ENCODE results near the gene NPIPA8.
"Not testable (repeated sequence)": the region's sequence is repeated elsewhere in the genome, so short reads cannot be mapped to it uniquely, and the experiment has no call there.

NPIPA8 gene

GRCh38 chr16:18336636-18337035 is at the start of gene NPIPA8:
Gene NPIPA8, minus strand, starts transcription at chr16:18336736. Its CDS starts 4,074 bp downstream, at chr16:18332662.
- not testable (repeated sequence) for DNase-seq

- not testable (repeated sequence) for DNase-seq
Observed at GRCh38 chr16:18385285-18385684, 48.7 kb upstream of the NPIPA8 start.

- DNase-seq = not testable (repeated sequence)
Observed at GRCh38 chr16:18384869-18385268, 48.3 kb upstream of the NPIPA8 start.

GRCh38 chr16:18384098-18384636 is 47.6 kb upstream of the NPIPA8 start:
- DNase-seq = not testable (repeated sequence)

- not testable (repeated sequence) for DNase-seq
Observed at GRCh38 chr16:18382696-18383095, 46.2 kb upstream of the NPIPA8 start.

- not testable (repeated sequence) for DNase-seq
Observed at GRCh38 chr16:18347742-18348141, 11.2 kb upstream of the NPIPA8 start.

- DNase-seq = not testable (repeated sequence)
Observed at GRCh38 chr16:18346993-18347392, 10.5 kb upstream of the NPIPA8 start.

- not testable (repeated sequence) for DNase-seq
Observed at GRCh38 chr16:18344634-18345033, 8.1 kb upstream of the NPIPA8 start.

- DNase-seq = not testable (repeated sequence)
Observed at GRCh38 chr16:18341986-18342385, 5.5 kb upstream of the NPIPA8 start.

GRCh38 chr16:18341417-18341960 is 5.0 kb upstream of the NPIPA8 start:
- DNase-seq = not testable (repeated sequence)

GRCh38 chr16:18339210-18339609 is 2.7 kb upstream of the NPIPA8 start:
- DNase-seq = not testable (repeated sequence)

GRCh38 chr16:18311811-18312210 is 24.7 kb downstream of the NPIPA8 start:
- DNase-seq = not testable (repeated sequence)

- DNase-seq = not testable (repeated sequence)
Observed at GRCh38 chr16:18309159-18309558, 27.4 kb downstream of the NPIPA8 start.

GRCh38 chr16:18307241-18307640 is 29.3 kb downstream of the NPIPA8 start:
- not testable (repeated sequence) for DNase-seq

- DNase-seq = not testable (repeated sequence)
Observed at GRCh38 chr16:18306066-18306465, 30.5 kb downstream of the NPIPA8 start.

- DNase-seq = not testable (repeated sequence)
Observed at GRCh38 chr16:18303059-18303706, 33.4 kb downstream of the NPIPA8 start.

GRCh38 chr16:18297714-18298113 is 38.8 kb downstream of the NPIPA8 start:
- not testable (repeated sequence) for DNase-seq

- not testable (repeated sequence) for DNase-seq
Observed at GRCh38 chr16:18296931-18297330, 39.6 kb downstream of the NPIPA8 start.

- DNase-seq = not testable (repeated sequence)
Observed at GRCh38 chr16:18294371-18294770, 42.2 kb downstream of the NPIPA8 start.

GRCh38 chr16:18293337-18293956 is 43.1 kb downstream of the NPIPA8 start:
- not testable (repeated sequence) for DNase-seq

- DNase-seq = not testable (repeated sequence)
Observed at GRCh38 chr16:18290959-18291358, 45.6 kb downstream of the NPIPA8 start.

GRCh38 chr16:18286342-18286741 is 50.2 kb downstream of the NPIPA8 start:
- not testable (repeated sequence) for DNase-seq

- DNase-seq = not testable (repeated sequence)
Observed at GRCh38 chr16:18280319-18280718, 56.2 kb downstream of the NPIPA8 start.

GRCh38 chr16:18276756-18277155 is 59.8 kb downstream of the NPIPA8 start:
- DNase-seq = not testable (repeated sequence)
